K562 treated with DMSO at 1 percent for 24 hours (cell line): ENCODE measurements around the gene FADS2. TPM values are rescaled to one million over a fixed set of nuclear protein-coding genes. Genes with fewer than 3 reads are reported as not detected.

ENCODE experiments used
- total RNA-seq: library from RNA; unstranded; fragments of 300-600 nt; gene quantifications from 2 replicates; pipeline ENCODE4 v1.2.3, GENCODE V29; 2022; ENCODE audit warnings: low read depth; ENCODE audit not compliant: insufficient read depth

Gene FADS2
- total RNA-seq: 9.0 and 10.4 TPM in 2 replicates

GRCh38 chr11:61827571-61828378, at the start of gene FADS2:
FADS2 (plus strand) TSS chr11:61828300; CDS start chr11:61828391, 91 bp downstream.

GRCh38 chr11:61792310-61793082, 35.6 kb upstream of the FADS2 start, which contains the start of the genes FEN1 and TMEM258:
FEN1 (plus strand) TSS chr11:61792911; CDS start chr11:61795362, 2,451 bp downstream.
TMEM258 (minus strand) TSS chr11:61792599; CDS start chr11:61792558, 41 bp downstream.

GRCh38 chr11:61816736-61817455, 11.2 kb upstream of the FADS2 start, which contains the start of gene FADS1:
FADS1 (minus strand) TSS chr11:61817003; CDS start chr11:61816929, 74 bp downstream.

GRCh38 chr11:61891331-61892084, 63.4 kb downstream of the FADS2 start, which contains the start of gene FADS3:
FADS3 (minus strand) TSS chr11:61891545; CDS start chr11:61891381, 164 bp downstream.

Other genes starting within 250 kb of the FADS2 start
- 0.09 and 0.43 TPM in 2 replicates for gene SYT7, start 247.2 kb upstream of the FADS2 start, total RNA-seq
- gene DAGLA, start 147.9 kb upstream of the FADS2 start, total RNA-seq: 0.13 and 0.34 TPM in 2 replicates
- 20.6 and 24.5 TPM in 2 replicates for gene MYRF, start 75.7 kb upstream of the FADS2 start, total RNA-seq
- 336 and 371 TPM in 2 replicates for gene TMEM258, start 35.7 kb upstream of the FADS2 start, total RNA-seq
- 144 and 156 TPM in 2 replicates for gene FEN1, start 35.4 kb upstream of the FADS2 start, total RNA-seq
- 68.2 and 69.1 TPM in 2 replicates for gene FADS1, start 11.3 kb upstream of the FADS2 start, total RNA-seq
- 46.9 and 59.5 TPM in 2 replicates for gene FADS3, start 63.2 kb downstream of the FADS2 start, total RNA-seq
- 10.2 and 11.5 TPM in 2 replicates for gene RAB3IL1, start 89.3 kb downstream of the FADS2 start, total RNA-seq
- 10.5 and 16.4 TPM in 2 replicates for gene BEST1, start 122.1 kb downstream of the FADS2 start, total RNA-seq
- 6,226 and 6,816 TPM in 2 replicates for gene FTH1, start 139.3 kb downstream of the FADS2 start, total RNA-seq